H1 (cell line): Measurements from ENCODE around the gene DENND4A. TPM values are rescaled to one million over a fixed set of nuclear protein-coding genes. Genes with fewer than 3 reads are reported as not detected.

Source experiments
- CTCF ChIA-PET: fragments of 300-600 bp; sonication (Branson Sonifier 250); formaldehyde crosslinking; loops from one replicate; lab custom pipeline; 2021; ENCODE audit not compliant: partially characterized antibody; lab: Charles Lee
- POLR2A ChIA-PET: fragments of 300-600 bp; sonication (Branson Sonifier 250); formaldehyde crosslinking; loops from one replicate; lab custom pipeline; 2021; ENCODE audit warnings: inconsistent platforms; ENCODE audit not compliant: partially characterized antibody; lab: Charles Lee
- DNase-seq, 2 experiments: peaks; one replicate each; pipeline versions ENCODE4 v3.0.0 to v3.0.0-alpha.2; 2010 to 2022; ENCODE audit warnings: low spot score in 2 of 2, low read depth in 1 of 2, mixed read lengths in 1 of 2
- FAIRE-seq: peaks from 2 replicates; lab custom pipeline; 2011; peaks lifted over from hg19 to GRCh38; lab: Jason Lieb, UNC
- H2AFZ ChIP-seq: 2 replicates; pipeline ENCODE4 v1.8.1; 2012; ENCODE audit warnings: low read length, inconsistent platforms
- H2AK5ac ChIP-seq: 2 replicates; pipeline ENCODE4 v1.6.1; 2013; ENCODE audit warnings: low read depth, low read length
- H2BK120ac ChIP-seq: replicated peaks from 2 replicates; pipeline ENCODE3; 2013; ENCODE audit warnings: low read depth, low read length, inconsistent platforms
- H2BK12ac ChIP-seq: 2 replicates; pipeline ENCODE4 v1.6.1; 2013; ENCODE audit warnings: low read depth, low read length
- H2BK15ac ChIP-seq: 2 replicates; pipeline ENCODE4 v1.6.1; 2013; ENCODE audit warnings: low read length
- H2BK20ac ChIP-seq: 2 replicates; pipeline ENCODE4 v1.6.1; 2013; ENCODE audit warnings: low read length
- H2BK5ac ChIP-seq: 2 replicates; pipeline ENCODE4 v1.6.1; 2013; ENCODE audit warnings: low read depth, low read length
- H3K14ac ChIP-seq: 2 replicates; pipeline ENCODE4 v1.6.1; 2013; ENCODE audit warnings: inconsistent platforms; ENCODE audit not compliant: insufficient read length
- H3K18ac ChIP-seq: 2 replicates; pipeline ENCODE4 v1.6.1; 2013; ENCODE audit warnings: low read length; ENCODE audit errors: extremely low read depth
- H3K23ac ChIP-seq: 2 replicates; pipeline ENCODE4 v1.6.1; 2013; ENCODE audit warnings: inconsistent platforms; ENCODE audit not compliant: insufficient read length
- H3K23me2 ChIP-seq: 2 replicates; pipeline ENCODE4 v1.6.1; 2013; ENCODE audit warnings: low read depth, low read length
- H3K27ac ChIP-seq: 2 replicates; pipeline ENCODE4 v1.6.1; 2011; ENCODE audit warnings: low read depth, low read length, inconsistent platforms
- H3K27me3 ChIP-seq, 4 experiments: replicated peaks in 1 of 4; 1 replicate in 1 of 4; 2 replicates in 3 of 4; pipeline versions ENCODE4 v1.6.1 to v1.8.1; 2011 to 2013; ENCODE audit warnings: low read length in 3 of 4, mild to moderate bottlenecking in 3 of 4, inconsistent platforms in 2 of 4, mixed read lengths in 2 of 4, moderate library complexity in 1 of 4; ENCODE audit not compliant: control insufficient read depth in 3 of 4, insufficient read depth in 3 of 4; ENCODE audit errors: extremely low read depth in 1 of 4
- H3K36me3 ChIP-seq, 4 experiments: 2 replicates each; pipeline versions ENCODE4 v1.6.1 to v1.8.1; 2011 to 2013; ENCODE audit warnings: mild to moderate bottlenecking in 4 of 4, low read length in 3 of 4, moderate library complexity in 2 of 4, control low read depth in 1 of 4, inconsistent platforms in 1 of 4; ENCODE audit not compliant: insufficient read depth in 4 of 4, control insufficient read depth in 2 of 4
- H3K4ac ChIP-seq: replicated peaks from 2 replicates; pipeline ENCODE3; 2013; ENCODE audit warnings: low read length, low read depth, mixed read lengths, inconsistent platforms; ENCODE audit not compliant: insufficient read length
- H3K4me1 ChIP-seq, 4 experiments: replicated peaks in 1 of 4; 1 replicate in 1 of 4; 2 replicates in 3 of 4; pipeline versions ENCODE4 v1.6.1 to v1.8.1; 2011 to 2013; ENCODE audit warnings: low read length in 3 of 4, inconsistent platforms in 2 of 4, mixed read lengths in 1 of 4; ENCODE audit not compliant: insufficient read depth in 4 of 4, control insufficient read depth in 3 of 4
- H3K4me2 ChIP-seq, 2 experiments: 2 replicates each; pipeline versions ENCODE4 v1.6.1 to v1.8.1; 2011 to 2013; ENCODE audit warnings: low read depth in 2 of 2, low read length in 2 of 2, control low read depth in 1 of 2, inconsistent platforms in 1 of 2, mild to moderate bottlenecking in 1 of 2; ENCODE audit not compliant: insufficient read depth in 1 of 2
- H3K4me3 ChIP-seq, 4 experiments: fragments of 200-600, 300-600 bp in 1 of 4; sonication (generic), shearing (Covaris generic), sonication (Bioruptor Twin) in 1 of 4; 2 replicates each; pipeline versions ENCODE4 v1.5.1 to v1.8.1; 2011 to 2016; ENCODE audit warnings: low read length in 4 of 4, low read depth in 3 of 4, control low read depth in 2 of 4, inconsistent platforms in 2 of 4, mild to moderate bottlenecking in 2 of 4, mixed read lengths in 1 of 4, moderate library complexity in 1 of 4; ENCODE audit not compliant: insufficient read depth in 2 of 4; ENCODE audit errors: extremely low read depth in 1 of 4
- H3K56ac ChIP-seq: replicated peaks from 2 replicates; pipeline ENCODE3; 2013; ENCODE audit warnings: low read depth, mild to moderate bottlenecking, mixed read lengths, low read length, inconsistent platforms; ENCODE audit not compliant: insufficient read length
- H3K79me1 ChIP-seq: 2 replicates; pipeline ENCODE4 v1.6.1; 2013; ENCODE audit warnings: low read depth, low read length, control low read depth
- H3K79me2 ChIP-seq, 2 experiments: 2 replicates each; pipeline versions ENCODE4 v1.6.1 to v1.8.1; 2012 to 2013; ENCODE audit warnings: low read length in 2 of 2, mild to moderate bottlenecking in 2 of 2, inconsistent platforms in 1 of 2; ENCODE audit not compliant: insufficient read depth in 2 of 2, control insufficient read depth in 1 of 2
- H3K9ac ChIP-seq, 4 experiments: replicated peaks in 1 of 4; 1 replicate in 1 of 4; 2 replicates in 3 of 4; pipeline versions ENCODE4 v1.6.1 to v1.8.1; 2011 to 2013; ENCODE audit warnings: low read depth in 3 of 4, low read length in 3 of 4, control low read depth in 2 of 4, mild to moderate bottlenecking in 2 of 4, moderate library complexity in 2 of 4, inconsistent platforms in 1 of 4; ENCODE audit errors: extremely low read depth in 1 of 4
- H3K9me3 ChIP-seq, 2 experiments: 2 replicates each; pipeline versions ENCODE4 v1.6.1 to v1.8.1; 2012 to 2013; ENCODE audit warnings: mild to moderate bottlenecking in 2 of 2, moderate library complexity in 2 of 2, control low read depth in 1 of 2, inconsistent platforms in 1 of 2, low read depth in 1 of 2, low read length in 1 of 2, mixed read lengths in 1 of 2; ENCODE audit not compliant: insufficient read depth in 2 of 2
- H4K20me1 ChIP-seq, 2 experiments: replicated peaks in 1 of 2; 2 replicates each; pipeline versions ENCODE3 to v1.8.1; 2011 to 2013; ENCODE audit warnings: inconsistent platforms in 2 of 2, low read length in 2 of 2, mild to moderate bottlenecking in 1 of 2; ENCODE audit not compliant: insufficient read depth in 2 of 2, control insufficient read depth in 1 of 2
- H4K5ac ChIP-seq: 2 replicates; pipeline ENCODE4 v1.6.1; 2013; ENCODE audit warnings: low read length, low read depth, mixed read lengths, inconsistent platforms; ENCODE audit not compliant: insufficient read length
- H4K8ac ChIP-seq: 2 replicates; pipeline ENCODE4 v1.8.0; 2013; ENCODE audit warnings: mild to moderate bottlenecking, moderate library complexity, low read length, inconsistent platforms; ENCODE audit not compliant: insufficient read depth; ENCODE audit errors: extremely low read depth
- H4K91ac ChIP-seq: replicated peaks from 2 replicates; pipeline ENCODE3; 2013; ENCODE audit warnings: low read length, mixed read lengths, inconsistent platforms; ENCODE audit not compliant: insufficient read length
- BRCA1 ChIP-seq: IDR thresholded peaks from 2 replicates; pipeline ENCODE4 v1.6.1; 2012; ENCODE audit warnings: low read depth, low read length, improper control_type of control experiment
- CREB1 ChIP-seq: IDR thresholded peaks from 2 replicates; pipeline ENCODE4 v1.6.1; 2012; ENCODE audit warnings: inconsistent platforms
- EGR1 ChIP-seq: IDR thresholded peaks from 2 replicates; pipeline ENCODE4 v1.6.1; 2011; ENCODE audit warnings: low read depth, low read length, borderline replicate concordance
- EZH2 ChIP-seq: fragments of 200-600 bp; sonication (generic); IDR thresholded peaks from 2 replicates; pipeline ENCODE4 v1.7.1; 2012; ENCODE audit warnings: low read depth, mild to moderate bottlenecking, moderate library complexity, low read length, inconsistent platforms; ENCODE audit not compliant: severe bottlenecking
- GTF2F1 ChIP-seq: IDR thresholded peaks from 2 replicates; pipeline ENCODE4 v1.6.1; 2012; ENCODE audit warnings: low read depth, low read length, improper control_type of control experiment, borderline replicate concordance
- JUN ChIP-seq: IDR thresholded peaks from 2 replicates; pipeline ENCODE4 v1.6.1; 2011; ENCODE audit warnings: low read depth, mild to moderate bottlenecking, improper control_type of control experiment, low read length
- JUND ChIP-seq: IDR thresholded peaks from 2 replicates; pipeline ENCODE4 v1.6.1; 2011; ENCODE audit warnings: mild to moderate bottlenecking, improper control_type of control experiment, low read length
- POLR2A ChIP-seq, 2 experiments: IDR thresholded peaks; 1 replicate in 1 of 2; 2 replicates in 1 of 2; pipeline ENCODE4 v1.6.1; 2011; ENCODE audit warnings: low read depth in 2 of 2, low read length in 2 of 2, mild to moderate bottlenecking in 2 of 2; ENCODE audit errors: control extremely low read depth in 1 of 2
- SAP30 ChIP-seq: fragments of 300-600 bp; sonication (generic); IDR thresholded peaks from 2 replicates; pipeline ENCODE4 v1.7.1; 2012; ENCODE audit warnings: low read length, moderate library complexity, mild to moderate bottlenecking, inconsistent platforms; ENCODE audit not compliant: insufficient read depth, insufficient replicate concordance
- TBP ChIP-seq: IDR thresholded peaks from 2 replicates; pipeline ENCODE4 v1.6.1; 2011; ENCODE audit warnings: low read depth, low read length, improper control_type of control experiment
- WGBS, 2 experiments: shearing (Covaris generic) in 1 of 2; methylation state at CpG; one replicate each; pipeline versions ENCODE4 v1.1.6 to v1.1.7; 2013 to 2015; ENCODE audit warnings: low lambda C conversion rate in 2 of 2, mixed read lengths in 2 of 2, inconsistent platforms in 1 of 2, low coverage in 1 of 2, missing lambda C conversion rate in 1 of 2; ENCODE audit not compliant: insufficient replicate concordance in 2 of 2, insufficient coverage in 1 of 2, insufficient read length in 1 of 2; ENCODE audit errors: extremely low coverage in 1 of 2, missing lambda C conversion rate in 1 of 2; 5-methylcytosine and 5-hydroxymethylcytosine counted together
- polyA plus RNA-seq, 7 experiments: library from polyadenylated mRNA; depleted of rRNA in 3 of 7; stranded (reverse) in 5 of 7; unstranded in 2 of 7; fragments of >200 nt in 5 of 7; fragments of 200-250 nt in 2 of 7; gene quantifications; 1 replicate in 5 of 7; 2 replicates in 1 of 7; 4 replicates in 1 of 7; pipeline versions ENCODE4 v1.2.1 to v1.2.3, GENCODE V29; 2011 to 2013; ENCODE audit warnings: missing spikeins in 2 of 7, mixed read lengths in 2 of 7
- total RNA-seq: library from RNA; stranded (reverse); fragmentation: NEBNext Ultra II Directional; extraction: Animal tissue kit (Norgen Biotek cat#: 25700); gene quantifications from 2 replicates; pipeline ENCODE4 v1.2.1, GENCODE V29; 2021
- TF ChIP-seq, protein P1 (sequence below): IDR thresholded peaks from 2 replicates; pipeline ENCODE4 v1.6.1; 2011; ENCODE audit warnings: low read length, improper control_type of control experiment

The DENND4A gene
- total and polyA plus RNA-seq, 2 of the 8 experiments (the other 6 are each of a cell fraction or from before 2014, with no cell fraction given): 1.3 to 4.7 TPM

DNA sequence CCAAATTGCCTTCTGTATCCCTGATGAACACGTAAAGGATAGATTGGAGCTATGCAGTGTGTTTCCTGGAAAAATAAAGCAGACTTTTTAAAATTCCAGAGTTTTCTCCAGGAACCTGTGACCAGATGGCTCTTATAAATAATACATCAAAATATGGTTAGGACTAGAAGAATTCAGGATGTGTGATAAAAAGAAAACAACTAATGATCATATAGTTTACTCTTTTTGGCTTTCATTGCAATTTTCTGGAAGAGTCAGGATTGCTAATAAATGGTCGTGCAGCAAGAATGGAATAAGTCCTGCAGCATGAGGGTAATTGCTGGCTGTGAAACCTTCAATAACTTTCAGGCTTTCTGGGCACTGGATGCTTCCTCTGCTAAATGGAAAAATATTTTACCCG is 30.2 kb upstream of the DENND4A start:
- Histone ChIP-seq H4K5ac (no peak overlapping the region), H3K9ac (no peak overlapping the region), H2AFZ (no peak overlapping the region), H3K4me1 (peaks cover 0 to 4% (median 1%) of the 10 kb centered on the region in 4 experiments; a peak in 3 of 7 replicates), H3K79me2 (no peaks in the 10 kb centered on the region), H3K56ac (no peak overlapping the region), H3K14ac (no peak overlapping the region), H2BK5ac (no peak overlapping the region), H3K23ac (no peak overlapping the region), H3K4ac (no peak overlapping the region), H2BK120ac (no peak overlapping the region), H3K23me2 (no peaks in the 10 kb centered on the region), H3K4me3 (no peak overlapping the region)
- DNase-seq (no peak), FAIRE-seq (no peak)
- no peak for TF ChIP-seq SAP30
- TF ChIP-seq TBP: no peak
- TF ChIP-seq, protein P1, sequence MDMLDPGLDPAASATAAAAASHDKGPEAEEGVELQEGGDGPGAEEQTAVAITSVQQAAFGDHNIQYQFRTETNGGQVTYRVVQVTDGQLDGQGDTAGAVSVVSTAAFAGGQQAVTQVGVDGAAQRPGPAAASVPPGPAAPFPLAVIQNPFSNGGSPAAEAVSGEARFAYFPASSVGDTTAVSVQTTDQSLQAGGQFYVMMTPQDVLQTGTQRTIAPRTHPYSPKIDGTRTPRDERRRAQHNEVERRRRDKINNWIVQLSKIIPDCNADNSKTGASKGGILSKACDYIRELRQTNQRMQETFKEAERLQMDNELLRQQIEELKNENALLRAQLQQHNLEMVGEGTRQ: no peak
- no peak for TF ChIP-seq BRCA1
- no peak for TF ChIP-seq GTF2F1
- TF ChIP-seq EZH2: no peak
- TF ChIP-seq POLR2A (IDR thresholded peaks at IDR 0.05; ENCODE audit: control extremely low read depth in 1 of 2, low read depth in 2 of 2, low read length in 2 of 2): no peak
- no peak for TF ChIP-seq EGR1
- no peak for TF ChIP-seq JUN
- no peak for TF ChIP-seq CREB1
- no peak for TF ChIP-seq JUND
- TF ChIP-seq, all 59 proteins: peak for 0
- H4K91ac ChIP-seq: no peak overlapping the region
- no peak overlapping the region for H2AK5ac ChIP-seq
- no peak overlapping the region for H2BK20ac ChIP-seq
- H4K20me1 ChIP-seq: no peaks in the 10 kb centered on the region
- no peak overlapping the region for H4K8ac ChIP-seq
- H3K4me2 ChIP-seq: no peak overlapping the region
- H2BK15ac ChIP-seq: no peak overlapping the region
- 93% methylated on average over 3 of the region's 3 CpGs; no CpG with 5 or more reads in 1 of the 2 experiments for WGBS, 2 experiments
- H2BK12ac ChIP-seq: no peak overlapping the region
- H3K79me1 ChIP-seq: no peaks in the 10 kb centered on the region
- H3K27me3 ChIP-seq: no peaks in the 10 kb centered on the region
- POLR2A ChIA-PET: interaction anchor here (0.9 kb wide), 1 partner anchor 47 kb away, joined by 3 read pairs; the partner anchor contains the start of gene RAB11A
- H3K27ac ChIP-seq: no peak overlapping the region
- no peaks in the 10 kb centered on the region for H3K36me3 ChIP-seq
- CTCF ChIA-PET: interaction anchor here (0.6 to 4.0 kb wide), 5 partner anchors 9 to 320 kb away, joined by 3 to 43 read pairs (median 6); no protein-coding TSS in a partner anchor
- H3K18ac ChIP-seq: no peak overlapping the region
- no peaks in the 10 kb centered on the region for H3K9me3 ChIP-seq
